HG03108 (cell line): Measurements from ENCODE around the gene PDPK1.
"Not testable (repeated sequence)": the region's sequence is repeated elsewhere in the genome, so short reads cannot be mapped to it uniquely, and the experiment has no call there.

Experiments used
- ATAC-seq: cut with Tn5 transposase; IDR thresholded peaks from one replicate; pipeline ENCODE4 v1.9.1; 2021; ENCODE audit warnings: moderate library complexity; ENCODE audit not compliant: unreplicated experiment

Gene PDPK1

DNA sequence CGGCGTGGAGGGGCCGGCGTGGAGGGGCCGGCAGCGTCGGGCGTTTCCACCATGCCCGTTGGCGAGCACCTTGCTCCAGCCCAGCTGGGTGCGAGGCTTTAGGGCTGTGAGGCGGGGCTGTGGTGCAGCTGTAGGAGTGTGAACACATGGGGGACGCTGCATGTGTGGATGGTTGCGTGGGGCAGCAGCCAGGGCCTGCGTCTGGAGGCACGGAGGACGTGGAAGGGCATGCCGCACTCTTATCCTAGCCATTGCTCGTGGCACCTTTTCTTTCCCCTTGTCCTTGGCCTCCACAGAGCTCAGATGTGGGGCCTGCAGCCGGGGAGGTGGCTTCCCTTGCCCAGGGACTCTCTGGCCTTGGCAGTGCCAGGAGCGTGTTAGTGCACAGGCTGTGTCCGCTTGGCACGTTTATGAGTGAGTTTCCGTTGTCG lies 47.8 kb downstream of the PDPK1 start:
- ATAC-seq: no peak

DNA sequence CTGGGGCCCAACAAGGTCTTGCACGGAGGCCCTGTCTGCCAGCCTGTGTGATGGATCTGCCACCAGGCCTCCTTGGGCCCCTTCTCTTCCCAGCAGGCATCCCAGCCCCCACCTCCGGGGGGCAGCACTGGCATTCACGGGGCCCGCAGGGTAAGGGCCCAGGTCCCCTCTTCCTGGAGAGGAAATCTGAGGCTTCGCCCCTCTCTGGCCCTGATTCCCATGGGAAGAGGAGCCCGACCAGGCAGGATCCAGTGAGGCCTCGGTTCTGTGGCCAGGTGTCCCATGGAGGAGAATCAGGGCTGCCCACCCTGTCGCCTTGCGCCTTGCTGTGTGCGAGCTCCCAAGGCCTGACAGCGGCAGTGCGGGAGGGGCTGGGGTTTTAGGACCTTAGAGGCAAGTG lies 48.4 kb downstream of the PDPK1 start:
- no peak for ATAC-seq

DNA sequence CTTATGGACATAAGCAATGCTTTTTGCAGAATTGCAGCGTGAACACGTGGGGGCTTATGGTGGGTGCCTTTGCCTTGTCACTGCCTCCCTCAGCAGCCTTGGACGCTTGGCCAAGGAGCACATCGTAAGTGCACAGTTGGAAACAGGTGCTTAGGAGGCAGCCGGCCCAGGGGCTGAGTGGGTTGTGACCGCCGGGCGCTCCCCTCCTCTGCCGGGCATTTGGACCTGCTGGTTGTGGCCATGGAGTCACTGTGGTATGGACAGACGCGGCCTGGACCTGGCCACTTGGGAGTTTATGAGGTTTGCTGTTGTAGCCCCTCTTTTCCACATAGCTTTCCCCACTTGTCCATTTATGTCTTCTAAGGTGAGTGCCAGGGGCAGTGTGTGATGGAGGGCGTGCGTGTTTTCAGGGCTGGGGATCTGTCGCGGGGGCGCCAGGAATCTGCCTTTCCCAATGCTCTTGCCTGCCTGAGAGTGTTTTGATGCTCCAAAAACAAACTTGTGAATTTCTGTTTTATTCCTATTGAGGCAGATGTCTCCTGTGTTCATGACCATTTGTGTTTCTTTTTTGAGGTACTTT lies 49.2 kb downstream of the PDPK1 start:
- ATAC-seq: no peak

DNA sequence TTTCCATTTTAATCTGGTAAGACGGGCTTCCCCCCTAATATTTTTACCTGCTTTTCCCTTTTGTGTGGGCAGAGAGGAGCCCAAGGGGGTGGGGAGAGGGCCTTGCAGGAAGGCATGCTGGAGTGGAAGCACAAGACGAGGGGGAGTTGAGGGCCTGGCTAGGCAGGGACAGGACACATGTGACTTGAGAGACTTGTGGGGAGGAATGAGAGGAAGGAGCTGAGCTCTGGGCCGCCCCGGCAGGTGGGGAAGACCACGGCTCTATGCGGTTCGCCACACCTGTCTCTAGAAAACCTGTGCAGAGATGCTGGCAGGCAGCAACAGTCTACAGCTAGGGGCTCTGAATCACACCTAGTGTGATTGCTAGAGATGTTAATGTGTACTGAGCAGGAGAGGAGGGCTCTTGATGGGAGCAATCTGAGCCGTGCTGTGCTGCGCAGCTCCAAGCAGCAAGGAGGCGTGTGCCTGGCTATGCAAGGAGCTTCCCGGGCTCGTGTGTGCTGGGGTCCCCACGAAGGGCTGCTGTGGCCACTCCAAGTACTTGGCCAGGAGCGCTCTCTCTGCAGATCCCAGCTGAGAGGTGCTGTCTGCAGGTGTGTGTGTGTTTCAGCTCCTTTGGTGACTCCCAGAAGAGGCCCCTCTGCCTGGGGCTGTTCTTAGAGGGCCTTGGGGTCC lies 50.2 kb downstream of the PDPK1 start:
- ATAC-seq: no peak

DNA sequence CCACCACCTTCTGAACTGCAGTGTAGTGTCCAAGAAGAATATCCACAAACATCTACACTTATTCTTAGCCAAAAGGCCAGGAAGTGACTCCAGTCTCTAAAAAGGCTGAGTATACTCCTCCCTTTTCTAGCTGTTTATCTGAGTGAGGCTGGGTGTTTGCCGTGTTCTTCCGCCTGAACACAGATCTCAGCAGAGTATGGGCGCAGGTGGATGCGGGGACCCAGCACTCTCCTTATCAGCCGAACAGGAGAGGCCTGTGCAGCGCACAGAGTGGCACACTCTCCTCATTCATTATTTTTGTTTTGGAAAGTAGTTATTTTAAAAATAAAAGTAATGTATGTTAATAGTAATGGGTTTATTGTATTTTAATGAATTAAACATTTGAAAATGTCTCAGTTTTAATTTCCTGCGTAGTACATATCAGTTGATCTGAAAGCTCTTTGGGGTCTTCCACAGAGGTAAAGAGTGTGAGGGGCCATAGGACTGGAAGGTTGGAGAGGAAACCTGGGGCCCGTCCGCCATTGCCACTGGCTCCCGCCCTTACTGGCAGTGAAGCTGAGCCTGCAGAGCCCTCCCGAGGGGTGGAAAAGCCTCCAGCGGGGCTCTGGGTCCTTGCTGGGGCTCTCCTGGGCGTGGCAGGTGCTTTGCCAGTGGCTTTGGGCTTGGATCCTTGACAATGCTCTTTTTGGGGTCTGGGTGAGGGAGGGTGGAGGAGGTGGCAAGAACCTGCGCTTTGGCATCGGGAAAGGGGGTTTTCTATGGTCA lies 53.8 kb downstream of the PDPK1 start:
- ATAC-seq: no peak

DNA sequence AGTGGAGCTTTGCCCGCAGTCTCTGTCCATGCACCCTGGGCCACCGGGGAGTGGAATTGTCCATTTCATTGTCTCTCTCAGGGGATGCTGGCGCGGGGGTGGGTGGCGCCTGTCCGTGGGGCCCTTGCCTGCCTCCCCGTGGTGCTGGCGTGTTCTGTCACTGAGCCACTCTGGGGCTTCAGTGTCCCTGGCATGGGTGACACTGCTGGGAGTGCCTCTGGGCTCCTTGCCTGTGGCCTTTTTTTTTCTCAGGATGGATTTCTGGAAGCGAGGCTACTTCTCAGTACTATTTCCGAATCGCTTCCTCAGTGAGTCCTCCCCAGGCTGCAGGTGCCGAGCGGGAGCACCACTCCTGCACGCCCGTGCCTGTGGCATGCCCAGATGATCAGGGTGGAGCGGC lies 55.0 kb downstream of the PDPK1 start:
- ATAC-seq: no peak

DNA sequence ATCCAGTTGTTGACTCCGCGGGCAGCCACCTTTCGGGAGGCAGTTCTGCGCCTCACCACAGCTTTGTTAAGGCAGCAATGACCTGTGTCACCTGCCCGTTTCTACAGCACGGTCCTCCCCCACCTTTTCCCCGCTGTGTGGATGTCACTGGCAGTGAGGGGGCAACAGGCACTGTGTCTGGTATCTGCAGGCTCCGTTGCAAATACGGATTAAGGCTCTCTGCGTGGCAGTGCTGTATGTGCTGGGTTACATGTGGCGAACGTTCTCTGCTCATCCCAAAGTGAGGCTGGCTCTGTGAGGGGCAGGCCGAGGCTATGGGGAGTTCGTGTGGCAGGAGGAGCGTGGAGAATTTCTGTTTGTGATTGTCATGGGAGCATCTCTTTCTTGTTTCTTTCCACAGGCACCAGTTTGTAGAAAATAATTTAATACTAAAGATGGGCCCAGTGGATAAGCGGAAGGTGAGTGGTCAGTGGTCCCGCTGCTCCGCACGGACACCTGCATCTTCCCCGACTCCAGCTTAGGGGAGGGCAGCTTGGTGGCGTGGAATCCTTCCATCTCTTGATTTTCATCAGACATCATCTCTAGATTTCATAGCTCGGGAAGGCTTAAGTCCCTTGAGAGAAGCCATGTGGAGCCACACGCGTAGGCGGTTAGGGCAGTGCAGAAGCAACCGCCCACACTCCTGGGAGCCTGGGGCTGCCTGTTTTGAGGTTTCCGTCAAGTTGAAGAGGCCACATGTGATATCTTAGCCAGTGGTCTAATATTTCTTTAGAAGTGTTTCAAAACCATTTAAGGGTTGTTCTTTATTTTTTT lies 57.8 kb downstream of the PDPK1 start:
- no peak for ATAC-seq

DNA sequence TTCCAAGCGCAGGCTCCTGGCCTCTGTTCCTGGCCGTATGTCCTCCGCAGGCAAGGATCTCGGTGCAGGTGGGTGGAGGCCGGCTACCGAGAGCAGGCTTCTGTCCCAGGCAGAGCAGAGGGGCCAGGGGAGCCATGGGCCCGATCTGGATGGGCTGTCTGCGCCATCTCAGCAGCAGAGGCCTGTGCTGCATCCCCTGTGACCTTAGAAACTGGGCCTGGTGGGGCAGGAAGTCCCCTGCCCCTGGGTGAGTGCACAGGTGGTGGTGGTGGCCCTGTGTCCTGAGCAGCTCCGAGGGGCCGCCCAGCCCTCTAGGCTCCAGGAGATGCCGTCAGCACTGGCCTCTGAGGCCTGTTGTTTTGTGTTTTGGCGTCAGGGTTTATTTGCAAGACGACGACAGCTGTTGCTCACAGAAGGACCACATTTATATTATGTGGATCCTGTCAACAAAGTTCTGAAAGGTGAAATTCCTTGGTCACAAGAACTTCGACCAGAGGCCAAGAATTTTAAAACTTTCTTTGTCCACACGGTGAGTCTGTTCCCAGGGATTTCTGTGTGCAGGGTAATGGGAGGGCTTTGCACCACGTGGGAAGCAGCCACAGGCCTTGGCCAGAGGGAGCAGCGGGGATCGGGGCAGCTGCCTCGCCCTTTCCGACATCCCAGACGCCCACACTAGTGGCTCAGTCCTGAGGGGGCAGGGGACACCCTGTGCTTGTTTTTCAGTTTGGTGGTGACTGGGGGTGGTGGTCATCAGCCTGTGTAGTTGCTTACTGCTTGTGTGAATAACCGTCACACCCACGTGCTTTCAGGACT lies 59.1 kb downstream of the PDPK1 start:
- ATAC-seq: no peak

DNA sequence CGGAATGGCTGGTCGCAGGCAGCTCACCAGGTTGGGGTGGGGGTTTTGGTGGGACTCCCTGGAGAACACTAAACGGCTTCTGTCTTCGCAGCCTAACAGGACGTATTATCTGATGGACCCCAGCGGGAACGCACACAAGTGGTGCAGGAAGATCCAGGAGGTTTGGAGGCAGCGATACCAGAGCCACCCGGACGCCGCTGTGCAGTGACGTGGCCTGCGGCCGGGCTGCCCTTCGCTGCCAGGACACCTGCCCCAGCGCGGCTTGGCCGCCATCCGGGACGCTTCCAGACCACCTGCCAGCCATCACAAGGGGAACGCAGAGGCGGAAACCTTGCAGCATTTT lies 59.7 kb downstream of the PDPK1 start:
- ATAC-seq: no peak

DNA sequence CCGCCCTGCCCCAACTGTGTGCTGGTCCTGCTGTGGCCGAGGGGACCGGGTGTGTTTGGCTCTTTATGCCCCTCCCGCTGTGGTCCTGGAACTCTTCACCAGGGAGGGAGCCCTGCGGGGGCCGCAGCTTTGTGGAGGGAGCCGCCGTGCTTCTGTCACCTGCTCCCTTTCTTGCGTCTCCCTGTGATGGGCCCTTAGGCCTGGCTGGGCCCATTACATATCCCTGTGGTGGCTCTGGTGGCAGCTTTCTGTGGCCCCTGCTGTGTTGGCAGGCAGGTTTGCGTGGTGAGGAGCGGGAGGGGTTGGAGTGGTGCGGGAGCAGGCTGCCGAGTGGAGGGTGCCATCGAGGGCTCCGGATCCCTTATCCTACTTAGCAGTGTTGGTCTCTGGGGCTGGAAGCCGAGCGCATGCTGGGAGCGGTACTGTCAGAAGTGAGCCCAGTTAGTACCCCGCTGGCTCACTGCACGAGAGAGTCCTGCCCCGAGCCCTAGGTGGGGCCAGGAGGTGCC lies 60.4 kb downstream of the PDPK1 start:
- ATAC-seq: no peak

DNA sequence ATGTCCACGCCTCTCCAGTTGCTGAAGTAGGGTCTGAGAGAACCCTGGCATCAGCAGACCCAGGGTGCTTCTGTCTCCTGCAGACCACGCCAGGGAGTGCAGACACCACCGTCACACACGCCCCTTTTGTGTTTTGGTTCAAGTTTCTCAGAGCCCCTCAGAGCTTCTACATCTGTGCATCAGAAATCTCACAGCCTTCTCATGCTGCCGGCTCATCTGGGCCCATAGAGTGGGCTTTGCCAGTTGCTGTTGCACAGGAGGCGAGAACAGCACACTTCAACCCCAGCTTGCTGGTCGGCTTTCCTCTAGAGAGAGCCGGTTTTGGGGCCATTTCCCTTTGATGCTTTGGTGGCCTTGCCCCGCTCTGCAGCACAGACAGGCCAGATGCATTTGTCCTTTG lies 60.9 kb downstream of the PDPK1 start:
- no peak for ATAC-seq

DNA sequence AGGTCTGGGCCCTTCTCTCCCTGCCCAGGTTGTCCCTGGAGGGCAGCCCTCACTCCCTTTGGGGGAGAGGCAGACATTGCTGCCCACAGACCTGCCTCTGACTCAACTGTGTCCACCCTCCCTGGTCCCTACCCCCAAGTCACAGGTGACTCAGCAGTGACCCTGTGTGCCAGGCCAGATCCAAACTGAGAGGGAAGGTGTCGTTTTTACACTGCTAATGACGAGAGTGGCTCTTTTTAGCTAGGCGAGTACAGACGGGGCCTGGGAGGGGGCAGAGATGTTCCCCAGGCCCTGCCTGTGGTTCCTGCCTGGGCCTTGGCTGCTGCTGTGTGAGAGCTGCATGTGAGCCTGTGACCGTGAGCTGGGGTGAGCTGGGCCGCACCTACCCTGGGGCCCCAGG lies 61.3 kb downstream of the PDPK1 start:
- ATAC-seq: not testable (repeated sequence)

DNA sequence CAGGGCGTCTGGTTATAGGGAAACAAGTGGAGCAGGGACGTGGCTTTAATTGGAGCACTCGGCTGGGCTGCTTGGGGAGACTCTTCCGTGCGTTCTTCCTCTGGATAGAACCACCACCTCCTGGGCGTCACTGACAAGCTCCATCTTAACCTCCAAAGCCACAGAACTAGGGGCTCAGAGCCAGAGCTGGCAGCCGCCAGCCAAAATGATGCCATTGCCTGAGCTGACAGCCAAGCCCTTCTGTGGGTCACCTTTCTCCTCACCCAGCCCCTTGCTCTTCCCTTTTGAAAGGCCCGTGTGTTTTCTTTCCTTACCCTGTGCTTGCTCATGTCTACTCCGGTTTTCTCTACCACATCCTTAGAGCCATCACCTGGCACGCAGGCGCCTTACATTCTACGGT lies 62.0 kb downstream of the PDPK1 start:
- ATAC-seq: not testable (repeated sequence)

DNA sequence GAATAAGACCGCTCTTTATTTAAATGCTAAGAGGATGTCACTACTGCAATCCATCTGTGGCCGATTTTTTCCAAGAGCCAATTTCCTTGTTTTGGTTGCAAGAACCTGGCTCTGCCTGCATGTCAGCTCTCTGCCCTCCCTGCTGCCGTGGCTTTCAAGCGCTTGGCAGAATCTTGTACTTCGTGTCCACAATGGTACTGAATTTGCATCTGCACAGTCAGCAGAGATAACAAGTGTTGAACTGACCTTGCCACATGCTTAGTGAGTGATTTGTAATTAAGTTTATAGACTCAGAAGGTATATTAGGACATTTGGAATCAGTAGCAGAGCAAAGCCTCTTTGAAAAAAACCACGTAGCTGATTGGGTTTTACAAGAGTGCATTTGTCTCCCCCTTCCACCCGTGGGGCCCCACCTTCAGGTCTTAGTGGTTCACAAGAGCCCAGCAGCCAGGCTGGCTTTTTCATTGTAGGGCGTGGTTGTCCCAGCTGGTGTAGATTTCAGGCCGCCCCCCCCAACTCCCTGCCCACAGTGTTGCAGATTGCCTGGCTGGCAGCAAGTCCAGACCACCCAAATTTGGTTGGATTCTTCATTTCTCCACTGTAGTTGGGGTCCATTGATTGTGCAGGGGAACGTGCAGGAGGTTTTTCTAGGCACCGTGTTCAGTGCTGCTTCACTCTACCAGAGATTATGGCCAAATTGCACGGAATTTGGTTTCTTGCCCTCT lies 63.6 kb downstream of the PDPK1 start:
- ATAC-seq: not testable (repeated sequence)

DNA sequence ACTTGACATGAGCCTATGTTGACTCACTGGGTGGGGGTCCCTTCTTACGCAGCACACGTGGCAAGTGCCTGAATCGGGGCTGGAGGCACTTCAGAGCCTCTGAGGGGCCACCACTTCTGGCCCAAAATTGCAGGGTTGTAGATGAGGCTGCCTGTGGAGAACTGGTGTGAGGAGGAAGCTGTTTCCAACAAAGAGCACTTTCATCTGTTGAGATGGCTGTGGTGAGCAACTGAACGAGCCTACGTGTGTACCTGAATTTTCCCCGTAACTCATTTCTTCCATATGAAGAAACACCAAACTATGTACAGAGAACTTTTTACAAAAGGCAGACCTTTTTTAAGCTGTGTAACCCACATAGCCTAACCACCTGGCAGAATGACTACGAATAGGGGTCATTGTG lies 64.4 kb downstream of the PDPK1 start:
- not testable (repeated sequence) for ATAC-seq

DNA sequence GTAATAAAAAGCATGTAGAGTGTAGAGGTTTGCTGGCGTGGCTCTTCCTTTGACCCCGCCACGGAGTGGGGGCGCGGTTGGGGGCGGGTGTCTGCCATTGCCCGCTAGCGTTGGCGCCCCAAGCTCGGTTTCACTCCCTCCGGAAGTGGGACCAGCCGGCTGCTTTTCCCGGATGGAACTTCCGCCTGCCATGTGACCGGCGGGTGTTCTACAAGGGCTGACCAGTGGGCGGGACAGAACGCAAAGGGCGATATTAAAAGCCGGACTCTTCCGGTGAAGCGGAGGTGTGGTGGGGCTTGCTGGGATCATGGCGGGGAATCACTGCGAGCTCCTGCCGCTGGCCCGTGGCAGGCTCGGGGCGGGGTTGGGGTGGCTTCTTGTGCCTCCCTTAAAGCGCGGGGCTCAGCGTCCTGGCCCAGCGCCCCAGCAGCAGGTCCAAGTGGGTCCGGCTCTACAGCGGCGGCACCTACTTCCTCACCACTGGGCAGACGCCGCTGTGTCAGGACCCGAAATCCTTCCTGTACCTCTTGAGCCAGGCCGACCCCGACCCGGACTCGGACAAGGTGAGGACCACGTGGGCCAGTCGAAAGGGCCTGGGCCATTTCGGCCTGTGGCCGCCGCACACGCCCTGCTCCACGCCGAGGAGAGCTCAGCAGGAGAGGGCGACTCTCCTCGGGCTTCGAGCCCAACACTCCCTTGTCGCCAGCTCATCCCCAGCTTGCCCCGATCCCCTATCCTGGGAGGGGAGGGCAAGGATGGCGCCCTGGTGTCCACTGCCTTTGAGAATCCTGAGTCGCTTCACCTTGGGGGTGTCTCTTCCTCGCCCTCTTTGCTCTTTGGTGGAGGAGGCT lies 65.6 kb downstream of the PDPK1 start:
- peak; percentile 61 for ATAC-seq

DNA sequence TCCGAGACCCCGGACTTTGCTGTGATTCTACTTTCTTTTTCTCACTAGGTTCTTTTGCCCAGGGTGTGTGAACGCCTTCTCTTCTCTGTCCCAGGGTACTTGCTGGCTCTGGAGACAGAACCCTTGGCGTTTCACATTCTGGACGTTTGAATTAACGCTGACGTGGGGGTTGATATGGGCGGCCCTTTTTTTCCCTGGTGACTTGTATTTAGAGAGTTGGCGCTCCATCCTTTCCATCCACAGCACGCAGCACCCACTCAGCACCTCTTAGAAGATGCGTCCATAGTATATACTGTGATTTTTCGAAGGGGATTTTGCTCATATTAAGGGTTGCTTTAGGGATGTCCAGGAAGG lies 66.2 kb downstream of the PDPK1 start:
- ATAC-seq: not testable (repeated sequence)

DNA sequence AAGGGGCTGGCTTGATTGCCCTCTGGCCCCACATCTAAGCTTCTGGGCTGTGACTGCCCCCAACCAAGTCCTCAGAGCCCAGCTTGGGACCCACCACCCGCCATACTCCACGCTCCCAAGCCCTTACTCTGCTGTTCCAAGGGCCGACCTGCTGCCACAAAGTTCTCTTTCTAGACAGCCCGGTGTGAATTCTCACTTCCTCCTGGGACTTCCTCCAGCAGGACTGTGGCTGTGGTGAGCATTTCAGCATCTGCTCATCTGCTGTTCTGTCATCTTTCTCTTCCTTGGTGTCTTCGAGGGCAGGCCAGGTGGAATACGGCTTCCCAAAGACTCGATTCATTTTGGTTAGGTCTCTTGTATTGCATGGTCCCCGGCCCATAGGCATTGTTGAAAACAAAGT lies 69.0 kb downstream of the PDPK1 start:
- peak; percentile 35 for ATAC-seq

DNA sequence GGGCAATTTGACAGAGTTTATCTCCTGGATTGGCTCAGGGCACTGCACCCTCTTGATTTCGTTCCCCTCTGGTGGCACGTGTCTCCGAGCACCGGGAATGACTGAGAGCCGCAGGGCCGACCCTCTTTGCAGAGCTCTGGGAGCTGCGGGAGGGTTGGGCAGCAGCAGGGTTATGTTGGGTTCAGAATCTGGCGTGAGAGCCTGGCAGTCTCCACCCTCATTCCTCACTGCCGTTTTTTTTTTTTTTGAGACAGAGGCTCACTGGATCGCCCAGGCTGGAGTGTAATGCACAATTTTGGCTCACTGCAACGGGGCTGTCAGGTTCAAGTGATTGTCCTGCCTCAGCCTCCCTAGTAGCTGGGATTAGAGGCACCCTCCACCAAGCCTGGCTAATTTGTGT lies 71.5 kb downstream of the PDPK1 start:
- not testable (repeated sequence) for ATAC-seq
